MM.1S (cell line): ENCODE results near the gene ACSF3.

ENCODE experiments used
- EZH2 ChIP-seq: fragments of 300-600 bp; sonication (generic); optimal IDR thresholded peaks from 2 replicates; pipeline ENCODE3; 2017; ENCODE audit warnings: low read depth, mild to moderate bottlenecking, antibody characterized with exemption, low read length, mixed read lengths
- EZH2phosphoT487 ChIP-seq: fragments of 300-600 bp; sonication (generic); IDR thresholded peaks from 2 replicates; pipeline ENCODE4 v1.6.1; 2018; ENCODE audit warnings: antibody characterized with exemption, low read length
- TF ChIP-seq, protein P1 (sequence below): fragments of 300-600 bp; sonication (generic); IDR thresholded peaks from 2 replicates; pipeline ENCODE4 v1.5.1; 2016; ENCODE audit warnings: antibody characterized with exemption, low read length, mixed read lengths

DNA sequence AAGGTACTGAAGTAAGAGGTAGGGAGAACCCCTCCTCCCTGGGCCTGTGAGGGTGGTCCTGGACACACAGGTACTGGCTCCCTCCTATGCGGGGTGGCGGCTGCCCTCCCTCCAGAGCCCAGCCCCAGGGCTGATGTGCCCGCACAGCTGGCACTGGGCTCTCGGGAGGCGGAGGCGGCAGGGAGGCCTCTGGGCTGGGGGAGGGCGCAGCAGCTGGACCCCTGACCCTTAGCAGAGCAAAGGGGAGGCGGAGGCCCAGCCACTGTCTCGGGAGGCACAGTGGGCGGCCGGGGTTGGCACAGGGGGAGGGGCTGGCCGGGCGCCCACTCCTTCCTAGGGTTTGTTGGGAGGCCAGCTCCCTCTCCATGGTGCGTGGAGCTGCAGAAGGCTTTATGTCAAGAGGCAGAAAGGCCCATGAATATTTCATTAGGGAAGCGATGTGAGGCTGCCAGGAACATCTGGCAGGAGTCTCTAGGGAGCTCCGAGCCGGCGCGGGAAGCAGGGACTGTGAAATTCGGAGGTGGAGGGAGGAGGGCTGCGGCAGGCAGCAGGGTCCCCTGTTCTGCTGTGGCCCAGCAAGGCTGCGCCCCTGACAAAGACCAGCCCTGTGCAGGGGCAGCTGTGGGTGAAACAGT is 44.1 kb upstream of the ACSF3 start:
- TF ChIP-seq, protein P1, sequence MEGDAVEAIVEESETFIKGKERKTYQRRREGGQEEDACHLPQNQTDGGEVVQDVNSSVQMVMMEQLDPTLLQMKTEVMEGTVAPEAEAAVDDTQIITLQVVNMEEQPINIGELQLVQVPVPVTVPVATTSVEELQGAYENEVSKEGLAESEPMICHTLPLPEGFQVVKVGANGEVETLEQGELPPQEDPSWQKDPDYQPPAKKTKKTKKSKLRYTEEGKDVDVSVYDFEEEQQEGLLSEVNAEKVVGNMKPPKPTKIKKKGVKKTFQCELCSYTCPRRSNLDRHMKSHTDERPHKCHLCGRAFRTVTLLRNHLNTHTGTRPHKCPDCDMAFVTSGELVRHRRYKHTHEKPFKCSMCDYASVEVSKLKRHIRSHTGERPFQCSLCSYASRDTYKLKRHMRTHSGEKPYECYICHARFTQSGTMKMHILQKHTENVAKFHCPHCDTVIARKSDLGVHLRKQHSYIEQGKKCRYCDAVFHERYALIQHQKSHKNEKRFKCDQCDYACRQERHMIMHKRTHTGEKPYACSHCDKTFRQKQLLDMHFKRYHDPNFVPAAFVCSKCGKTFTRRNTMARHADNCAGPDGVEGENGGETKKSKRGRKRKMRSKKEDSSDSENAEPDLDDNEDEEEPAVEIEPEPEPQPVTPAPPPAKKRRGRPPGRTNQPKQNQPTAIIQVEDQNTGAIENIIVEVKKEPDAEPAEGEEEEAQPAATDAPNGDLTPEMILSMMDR: no peak
- TF ChIP-seq EZH2phosphoT487 (no peak), EZH2 (no peak)
